ENCODE results near the gene HOXA13. TPM values are rescaled to one million over a fixed set of nuclear protein-coding genes. Genes with fewer than 3 reads are reported as not detected.
A peak's percentile ranks its signal among the peaks of the same experiment; 100 is the strongest.

Gene HOXA13
- total RNA-seq, 3 donors from 2014 or later: not detected

DNA sequence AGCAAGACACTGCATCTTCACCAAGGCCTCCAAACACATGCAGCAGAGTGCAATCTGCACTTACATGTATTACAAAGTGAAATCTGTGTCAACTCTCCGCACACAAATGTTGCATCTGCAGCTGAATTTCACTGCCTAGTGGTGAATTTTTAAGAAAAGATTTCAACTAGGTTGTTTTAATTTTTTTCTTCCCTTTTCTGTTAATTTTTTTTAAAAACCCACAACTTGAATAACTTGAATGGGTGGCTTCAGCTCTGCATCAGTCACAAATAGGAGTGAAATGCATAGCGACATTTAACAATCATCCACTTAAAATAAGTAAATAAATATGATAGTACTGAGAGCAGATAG lies 5.9 kb downstream of the HOXA13 start:
- Mint-ChIP-seq H3K27me3 (ENCODE audit: low read depth) (peaks cover 87% of the 10 kb centered on the region), H3K4me1 (ENCODE audit: low read depth) (peaks cover 16% of the 10 kb centered on the region), H3K9me3 (no peaks in the 10 kb centered on the region), H3K4me3 (no peak overlapping the region), H3K36me3 (ENCODE audit: insufficient read depth) (no peaks in the 10 kb centered on the region)
- no peak for ATAC-seq
- DNase-seq: no peak

DNA sequence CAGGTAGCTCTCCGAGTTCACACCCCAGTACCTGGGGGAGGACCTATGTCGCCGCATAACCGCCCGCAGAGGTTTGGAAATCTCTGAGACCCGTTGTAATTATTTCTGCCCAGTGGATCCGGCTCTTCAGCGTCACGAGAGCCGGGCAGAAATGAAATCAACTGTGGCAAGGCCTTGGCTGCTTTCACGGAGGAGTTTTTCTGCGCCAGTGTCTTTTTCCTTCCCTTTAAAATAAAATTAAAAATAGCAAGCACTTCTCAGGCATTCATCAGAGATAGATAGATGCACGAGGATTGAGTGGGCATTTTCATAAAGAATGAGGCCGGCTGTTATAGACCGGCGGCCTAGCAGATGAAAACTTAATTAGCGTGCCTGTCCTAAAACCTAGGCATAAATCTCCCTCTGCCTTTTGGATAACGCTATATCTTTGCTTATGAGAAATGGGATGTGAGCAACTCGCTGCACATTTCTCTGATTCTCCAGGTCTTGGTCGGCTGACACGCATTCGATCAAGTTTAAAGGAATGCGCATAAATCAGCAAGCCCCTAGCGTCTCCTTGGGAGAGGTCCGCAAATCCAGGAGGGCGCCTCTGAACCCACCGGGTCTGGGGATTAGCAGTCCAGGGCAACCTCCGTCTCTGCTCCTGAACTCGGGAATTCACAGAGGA lies 6.4 kb downstream of the HOXA13 start:
- peaks cover 19% of the 10 kb centered on the region for H3K4me1 Mint-ChIP-seq (ENCODE audit: low read depth)
- no peak for DNase-seq
- H3K36me3 Mint-ChIP-seq (ENCODE audit: insufficient read depth): no peaks in the 10 kb centered on the region
- H3K27me3 Mint-ChIP-seq (ENCODE audit: low read depth): peaks cover 87% of the 10 kb centered on the region
- H3K4me3 Mint-ChIP-seq: no peak overlapping the region
- ATAC-seq: no peak
- H3K9me3 Mint-ChIP-seq: no peaks in the 10 kb centered on the region

DNA sequence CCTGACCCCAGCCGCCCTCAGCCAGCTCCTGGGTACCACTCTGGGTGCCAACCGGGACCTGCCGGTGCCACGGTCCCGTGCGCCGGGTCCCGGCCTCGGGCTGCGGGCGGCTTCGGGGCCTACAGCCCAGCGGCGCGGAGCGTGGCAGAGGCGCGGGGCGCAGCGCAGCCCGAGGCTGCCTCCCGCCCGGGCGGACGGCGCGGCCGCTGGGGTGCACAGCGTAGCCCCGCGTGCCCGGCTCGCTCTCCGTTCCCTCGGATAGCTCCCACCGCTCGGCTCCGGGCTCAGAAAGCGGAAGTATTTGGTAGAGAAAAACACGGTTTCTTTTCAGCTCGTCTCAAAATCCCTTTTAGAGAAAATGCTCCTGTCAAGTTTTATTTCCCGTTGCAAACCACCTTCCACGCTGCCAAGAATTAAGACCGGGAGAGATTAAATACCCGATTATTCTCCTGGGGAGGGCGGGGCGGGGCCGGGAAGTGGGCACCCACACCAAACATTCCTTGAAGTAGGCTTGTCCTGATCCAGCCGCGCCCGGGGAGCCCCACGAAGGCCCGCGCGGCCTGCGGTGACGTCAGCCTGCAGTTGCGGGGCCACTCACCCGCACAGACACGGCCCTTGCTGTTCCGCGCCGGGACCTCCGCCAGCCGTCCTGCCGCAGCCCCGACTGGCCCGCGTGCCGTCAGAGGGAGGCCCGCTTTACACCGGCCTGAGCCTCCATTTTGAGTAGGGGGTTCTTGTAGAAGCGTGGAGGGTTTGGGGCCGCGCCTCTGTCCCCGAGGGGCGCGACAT lies 7.2 kb downstream of the HOXA13 start:
- ATAC-seq (peak; percentile 60 to 66), DNase-seq (no peak)
- H3K4me1 Mint-ChIP-seq (ENCODE audit: low read depth): peaks cover 22% of the 10 kb centered on the region
- no peaks in the 10 kb centered on the region for H3K9me3 Mint-ChIP-seq
- peaks cover 87% of the 10 kb centered on the region for H3K27me3 Mint-ChIP-seq (ENCODE audit: low read depth)
- H3K4me3 Mint-ChIP-seq: peak overlapping the region; percentile 55
- H3K36me3 Mint-ChIP-seq (ENCODE audit: insufficient read depth): no peaks in the 10 kb centered on the region

DNA sequence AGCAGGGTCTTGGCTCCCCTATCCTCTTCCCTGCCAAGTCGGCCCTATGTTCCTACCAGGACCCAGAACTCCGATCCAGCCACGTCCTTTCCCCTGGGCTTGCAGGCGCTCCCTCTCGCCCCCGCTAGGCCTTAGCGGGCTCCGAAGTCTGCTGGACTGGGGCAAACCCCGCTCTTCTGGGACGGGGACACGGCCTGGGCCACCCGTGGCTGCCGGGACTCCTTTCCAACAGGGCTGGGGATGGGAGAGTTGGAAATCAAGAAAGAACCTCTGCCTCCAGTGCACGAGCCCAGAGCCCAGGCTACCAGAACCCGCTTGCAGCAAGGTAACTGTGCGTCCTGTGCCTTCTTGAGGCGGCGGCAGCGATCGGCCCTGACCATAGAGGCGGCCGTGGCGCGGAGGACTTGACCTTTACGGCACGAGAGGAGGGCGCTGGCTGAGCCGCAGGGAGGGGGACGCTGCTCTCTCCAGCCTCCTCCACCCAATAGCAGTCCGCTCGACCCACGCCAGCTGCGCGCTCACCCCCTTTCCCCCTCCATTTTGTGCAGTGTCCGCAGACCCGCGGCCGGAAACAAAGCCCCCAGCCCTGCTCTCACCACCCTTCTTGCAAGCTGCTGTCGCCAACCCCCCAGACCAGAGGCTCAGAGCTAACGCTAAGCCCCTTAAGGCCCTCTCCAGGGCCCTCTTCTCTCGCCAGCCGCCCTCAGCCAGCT lies 7.9 kb downstream of the HOXA13 start:
- H3K27me3 Mint-ChIP-seq (ENCODE audit: low read depth): peaks cover 87% of the 10 kb centered on the region
- H3K4me3 Mint-ChIP-seq: peak overlapping the region; percentile 46
- H3K36me3 Mint-ChIP-seq (ENCODE audit: insufficient read depth): no peaks in the 10 kb centered on the region
- DNase-seq: no peak
- peaks cover 28% of the 10 kb centered on the region for H3K4me1 Mint-ChIP-seq (ENCODE audit: low read depth)
- peak; percentile 12 to 17 for ATAC-seq
- no peaks in the 10 kb centered on the region for H3K9me3 Mint-ChIP-seq

DNA sequence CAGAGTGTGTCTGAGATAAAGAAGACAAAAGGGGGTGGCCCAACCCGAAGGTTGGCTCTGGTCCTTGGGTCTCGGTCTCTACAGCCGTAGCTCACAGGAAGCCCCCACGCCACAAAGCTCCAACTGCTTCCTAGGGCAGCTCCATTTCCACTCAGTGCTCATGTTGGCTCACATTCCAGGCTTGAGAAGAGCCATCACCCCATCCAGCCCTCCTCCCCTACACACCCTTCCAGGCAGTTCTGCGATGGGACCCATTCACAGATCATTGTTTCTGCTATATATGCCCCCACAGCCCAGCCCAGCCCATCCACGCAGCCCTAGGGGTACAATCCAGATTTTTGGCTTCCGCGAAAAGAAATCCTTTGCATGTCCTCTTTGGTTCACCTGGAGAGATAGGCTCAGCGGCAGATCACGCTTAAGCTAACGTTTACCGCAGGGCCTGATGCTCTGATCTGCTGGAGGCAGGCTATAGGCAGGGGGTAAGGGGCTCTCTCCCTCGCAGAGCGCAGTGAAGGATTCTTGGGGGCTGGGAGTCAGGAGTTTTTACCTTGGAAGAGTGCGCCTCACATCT lies 8.6 kb downstream of the HOXA13 start:
- DNase-seq (no peak), ATAC-seq (no peak)
- Mint-ChIP-seq H3K27me3 (ENCODE audit: low read depth) (peaks cover 88% of the 10 kb centered on the region), H3K4me1 (ENCODE audit: low read depth) (peaks cover 28% of the 10 kb centered on the region), H3K9me3 (no peaks in the 10 kb centered on the region), H3K4me3 (no peak overlapping the region), H3K36me3 (ENCODE audit: insufficient read depth) (no peaks in the 10 kb centered on the region)

DNA sequence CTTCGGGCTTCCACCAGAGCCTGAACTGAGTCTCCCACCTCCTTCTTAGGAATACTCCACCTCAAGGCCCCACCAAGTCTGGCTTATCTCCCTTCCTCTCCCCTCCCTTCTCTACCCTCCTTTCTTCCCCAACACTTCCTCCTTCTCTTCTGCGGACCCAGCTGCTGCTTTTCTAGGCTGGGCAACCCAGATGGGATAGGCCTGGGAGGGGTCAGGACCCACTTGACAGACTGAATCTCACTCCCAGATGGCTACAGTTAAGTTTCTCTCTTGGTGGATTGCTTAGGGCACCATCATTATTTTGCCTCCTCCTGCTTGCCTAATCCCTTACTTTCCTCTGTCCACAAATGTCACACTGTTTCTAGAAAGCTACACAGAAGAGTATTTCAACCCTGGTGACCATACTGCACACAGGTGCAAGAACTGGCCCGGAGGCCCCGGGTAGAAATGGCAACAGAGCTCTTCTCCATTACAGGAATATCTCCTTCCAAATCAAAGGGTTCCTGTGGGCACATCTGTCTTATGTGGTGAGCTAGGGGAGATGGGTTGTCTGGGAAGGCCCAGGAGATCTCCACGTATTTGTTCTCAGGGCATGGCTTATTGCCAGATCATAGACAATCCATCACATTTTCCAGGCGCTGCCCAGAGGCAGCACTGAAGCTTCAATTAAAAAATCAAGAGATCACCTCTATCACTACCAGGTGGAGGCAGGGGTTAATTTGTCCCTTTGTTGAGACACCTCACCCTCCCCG lies 9.7 kb downstream of the HOXA13 start:
- no peak for ATAC-seq
- peaks cover 39% of the 10 kb centered on the region for H3K4me1 Mint-ChIP-seq (ENCODE audit: low read depth)
- H3K27me3 Mint-ChIP-seq (ENCODE audit: low read depth): peaks cover 92% of the 10 kb centered on the region
- H3K36me3 Mint-ChIP-seq (ENCODE audit: insufficient read depth): no peaks in the 10 kb centered on the region
- H3K4me3 Mint-ChIP-seq: no peak overlapping the region
- no peak for DNase-seq
- no peaks in the 10 kb centered on the region for H3K9me3 Mint-ChIP-seq

DNA sequence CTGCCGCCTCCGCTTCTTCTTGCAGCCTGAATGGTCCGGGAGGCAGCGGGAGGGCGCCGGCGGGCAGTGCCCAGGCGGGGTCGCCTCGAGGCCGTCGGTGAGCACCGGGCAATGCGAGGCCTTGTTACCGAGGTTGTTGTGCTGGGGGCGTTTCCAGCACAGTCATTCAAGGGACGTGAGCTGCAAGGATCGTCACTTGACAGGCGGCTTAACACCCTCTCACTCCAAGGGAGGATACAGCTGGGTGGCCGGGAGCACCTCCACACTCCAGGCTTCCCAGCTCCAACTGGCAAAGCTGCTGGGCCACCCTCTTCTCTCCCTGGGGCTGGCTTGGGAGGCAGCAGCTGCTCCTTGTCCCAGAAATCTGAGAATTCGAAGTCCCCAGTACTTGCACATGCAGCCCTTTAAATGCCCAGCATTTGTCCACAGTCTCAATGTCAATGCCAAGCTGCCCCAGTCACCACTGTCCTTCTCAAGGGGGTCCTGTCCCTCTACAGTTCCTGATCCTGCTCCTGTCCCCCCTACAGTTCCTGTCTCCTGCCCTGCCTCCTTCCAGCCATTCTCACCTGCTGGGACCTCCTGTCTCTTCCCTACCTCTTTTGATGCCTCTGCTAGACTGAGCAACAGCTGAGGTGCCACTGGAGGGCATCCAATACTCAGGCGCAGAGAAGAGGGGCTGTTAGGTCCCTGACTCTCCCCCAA lies 10.4 kb downstream of the HOXA13 start:
- H3K36me3 Mint-ChIP-seq (ENCODE audit: insufficient read depth): no peaks in the 10 kb centered on the region
- DNase-seq: no peak

DNA sequence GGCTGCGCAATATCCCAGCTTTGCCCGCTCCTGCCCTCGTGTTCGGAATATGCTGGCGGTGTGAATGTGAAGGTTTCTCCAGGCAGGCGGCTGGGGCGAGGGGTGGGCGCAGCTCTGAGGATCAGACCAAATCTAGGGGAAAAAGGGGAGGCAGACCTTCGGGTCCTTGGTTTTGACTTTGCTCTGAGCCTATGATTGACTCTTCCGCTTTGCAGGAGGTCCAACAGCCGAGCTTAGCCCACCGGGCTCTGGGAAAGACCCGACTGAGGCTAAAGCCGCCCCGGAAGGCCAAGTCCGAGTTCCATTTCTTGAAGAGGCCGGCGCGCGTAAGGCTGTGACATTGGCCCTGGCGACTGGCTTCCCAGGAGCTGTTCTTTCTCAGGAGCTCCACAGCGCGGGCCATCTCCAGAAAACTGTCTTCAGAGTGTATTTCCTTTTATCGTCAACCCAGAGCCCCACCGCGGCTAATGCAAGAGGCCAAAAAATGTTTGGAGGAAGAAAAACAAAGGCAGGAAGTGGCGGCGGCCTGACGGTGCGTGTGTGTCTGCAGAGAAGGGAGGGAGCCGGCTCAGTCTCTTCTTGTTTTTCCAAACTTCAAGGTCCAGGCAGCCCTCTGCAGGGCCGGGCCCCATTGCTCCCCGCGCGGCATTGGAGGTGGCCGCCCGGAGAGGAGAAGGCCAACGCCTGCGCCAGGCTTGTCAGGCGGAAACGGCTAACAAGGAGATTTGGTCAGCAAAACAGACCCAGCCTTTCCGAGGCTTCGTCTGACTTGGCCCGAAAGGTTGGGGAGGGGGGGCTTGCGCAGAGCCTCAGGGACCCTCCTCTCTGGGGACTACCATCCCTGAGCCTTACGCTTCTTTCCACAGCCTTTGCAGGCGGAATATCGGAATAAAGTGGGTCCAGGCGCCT lies 11.3 kb downstream of the HOXA13 start:
- Mint-ChIP-seq H3K4me3 (peak overlapping the region; percentile 68), H3K9me3 (no peaks in the 10 kb centered on the region), H3K4me1 (ENCODE audit: low read depth) (peaks cover 52% of the 10 kb centered on the region), H3K36me3 (ENCODE audit: insufficient read depth) (no peaks in the 10 kb centered on the region), H3K27me3 (ENCODE audit: low read depth) (peaks cover 90% of the 10 kb centered on the region)
- ATAC-seq: no peak
- no peak for DNase-seq

More for the DNA sequence above, 10.4 kb downstream of the HOXA13 start:
- H3K4me3 Mint-ChIP-seq: peak overlapping the region; percentile 43
- peaks cover 46% of the 10 kb centered on the region for H3K4me1 Mint-ChIP-seq (ENCODE audit: low read depth)
- no peaks in the 10 kb centered on the region for H3K9me3 Mint-ChIP-seq
- no peak for ATAC-seq
- H3K27me3 Mint-ChIP-seq (ENCODE audit: low read depth): peaks cover 91% of the 10 kb centered on the region

DNA sequence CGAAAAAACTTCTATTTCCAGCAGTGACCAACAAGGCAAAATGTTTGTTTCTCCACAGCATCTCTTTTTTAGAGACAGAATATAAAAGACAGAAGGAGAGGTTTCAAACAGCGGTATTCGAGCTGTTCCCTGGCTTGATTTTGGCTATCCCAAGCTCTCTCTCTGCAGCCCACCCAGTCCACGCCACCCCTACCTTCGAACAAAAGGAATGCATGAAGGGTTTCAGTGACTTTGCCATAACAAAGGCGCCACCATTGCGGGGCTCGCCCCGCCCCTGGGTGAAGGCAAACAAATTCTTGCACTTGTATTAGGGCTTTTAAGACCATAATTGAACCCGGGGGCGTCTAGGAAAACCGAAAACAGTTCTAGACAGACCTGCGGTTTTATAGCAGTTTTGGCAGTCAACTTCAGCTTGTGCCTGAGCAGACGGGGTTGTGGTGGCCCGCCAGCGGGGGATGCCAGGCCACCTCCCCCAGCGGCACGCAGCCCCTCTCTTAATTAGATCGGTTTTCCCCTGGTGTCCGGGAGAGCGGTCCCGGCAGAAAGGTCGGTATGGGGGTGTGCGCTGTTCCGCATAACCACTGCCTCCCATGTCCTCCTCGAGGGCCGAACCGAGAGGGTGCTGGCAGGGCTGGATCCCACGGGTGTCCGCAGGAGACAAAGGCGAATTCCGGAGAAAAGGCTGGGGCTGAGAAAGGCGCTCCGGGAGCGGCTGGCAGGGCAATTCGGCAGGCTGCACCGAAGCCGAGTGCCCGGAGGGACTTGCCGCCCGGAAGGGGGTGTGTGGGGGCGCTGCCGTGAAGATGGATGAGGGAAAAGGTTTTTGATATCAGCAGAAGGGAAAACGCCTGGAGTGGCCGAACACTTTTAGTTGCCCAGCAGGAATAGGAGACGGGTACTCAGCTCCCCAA lies 12.2 kb downstream of the HOXA13 start:
- ATAC-seq (no peak), DNase-seq (no peak)
- H3K4me1 Mint-ChIP-seq (ENCODE audit: low read depth): peaks cover 49% of the 10 kb centered on the region
- no peaks in the 10 kb centered on the region for H3K9me3 Mint-ChIP-seq
- H3K4me3 Mint-ChIP-seq: peak overlapping the region; percentile 68
- no peaks in the 10 kb centered on the region for H3K36me3 Mint-ChIP-seq (ENCODE audit: insufficient read depth)
- H3K27me3 Mint-ChIP-seq (ENCODE audit: low read depth): peaks cover 91% of the 10 kb centered on the region

DNA sequence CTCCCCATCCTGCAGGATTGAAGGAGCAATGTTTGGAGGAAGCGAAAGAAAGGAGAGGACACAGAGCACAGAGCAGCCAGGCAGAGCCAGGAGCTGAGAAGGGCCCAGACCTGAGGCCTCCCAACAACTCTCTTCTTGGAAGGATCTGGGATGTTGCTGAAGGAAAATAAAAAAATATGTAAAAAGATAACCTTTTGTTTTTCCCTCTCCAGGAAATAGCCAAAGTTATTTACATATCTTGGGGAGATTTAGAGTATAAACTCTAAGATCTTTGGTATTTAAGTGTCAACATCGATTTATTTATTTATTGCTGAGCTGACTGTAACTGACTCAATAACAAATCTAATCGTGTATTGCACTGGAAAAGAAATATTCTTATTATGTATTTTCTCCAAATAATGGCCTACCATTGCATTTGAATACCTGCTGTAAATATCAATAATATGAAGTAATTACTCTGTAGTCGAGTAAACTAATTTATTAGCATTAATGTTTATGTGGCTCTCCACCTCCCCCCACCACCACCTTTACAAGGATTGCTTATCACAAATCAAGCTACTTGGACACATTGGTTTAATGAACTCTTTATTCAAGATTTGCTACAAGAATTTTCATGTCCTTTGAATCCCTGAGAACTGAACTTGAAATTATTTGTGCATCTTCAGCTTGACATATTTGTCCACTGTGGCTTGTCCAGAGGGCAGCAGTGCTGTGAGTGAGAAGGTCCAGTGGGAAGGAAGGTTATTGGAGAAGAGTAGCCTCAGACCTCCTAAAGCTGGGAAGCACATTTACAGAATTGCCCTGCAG lies 13.0 kb downstream of the HOXA13 start:
- Mint-ChIP-seq H3K36me3 (ENCODE audit: insufficient read depth) (no peaks in the 10 kb centered on the region), H3K4me3 (no peak overlapping the region), H3K27me3 (ENCODE audit: low read depth) (peaks cover 92% of the 10 kb centered on the region), H3K9me3 (no peaks in the 10 kb centered on the region), H3K4me1 (ENCODE audit: low read depth) (peaks cover 46% of the 10 kb centered on the region)
- DNase-seq (no peak), ATAC-seq (no peak)

DNA sequence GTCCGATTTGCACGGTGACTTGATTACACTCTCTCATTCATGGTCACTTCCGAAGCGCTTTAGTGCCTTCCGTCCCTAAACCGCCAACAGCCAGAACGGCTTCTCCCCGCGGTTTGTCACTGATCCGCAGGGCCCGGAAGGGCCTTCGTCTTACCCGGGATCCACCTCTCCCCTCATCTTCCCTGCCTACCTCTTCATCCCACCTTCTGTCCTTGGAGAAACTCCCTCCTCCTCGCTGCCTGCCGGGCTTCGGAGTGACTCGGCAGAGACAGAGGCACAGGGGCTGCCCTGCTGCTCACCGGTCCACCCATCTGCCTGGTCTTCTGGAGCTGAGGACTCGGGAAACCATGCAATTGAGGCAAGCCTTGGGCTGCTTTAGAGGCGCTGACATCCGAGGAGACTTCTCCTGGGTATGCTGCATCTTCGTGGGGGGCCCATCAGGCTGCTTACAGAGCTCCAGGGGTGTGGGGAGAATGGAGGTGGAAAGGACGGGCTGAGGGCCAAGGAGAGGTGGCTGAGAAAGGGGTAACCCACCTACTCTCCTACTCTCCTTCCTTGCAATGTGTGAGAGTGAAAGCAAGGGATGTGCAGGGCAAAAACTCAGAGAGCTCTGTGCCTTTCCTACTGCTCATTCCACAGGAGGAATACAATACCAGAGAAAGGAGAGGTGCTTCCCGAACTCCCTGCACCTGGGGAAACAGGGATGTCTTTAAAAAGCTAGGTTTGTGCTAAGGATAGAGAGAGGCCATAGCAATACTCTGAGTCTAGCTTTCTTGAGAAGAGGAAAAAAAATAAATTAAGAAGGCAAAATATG lies 13.8 kb downstream of the HOXA13 start:
- DNase-seq (no peak), ATAC-seq (no peak)
- Mint-ChIP-seq H3K4me3 (peak overlapping the region; percentile 64), H3K4me1 (ENCODE audit: low read depth) (peaks cover 46% of the 10 kb centered on the region), H3K27me3 (ENCODE audit: low read depth) (peaks cover 91% of the 10 kb centered on the region), H3K9me3 (no peaks in the 10 kb centered on the region), H3K36me3 (ENCODE audit: insufficient read depth) (no peaks in the 10 kb centered on the region)

All from activated T-cell treated with anti-CD3 and anti-CD28 coated beads, Interleukin-2, amount 50 U/mL, for 4 hours (primary cell).